Ectodermal cell (in vitro differentiated cells): ENCODE results near the gene OR2T34. TPM values are rescaled to one million over a fixed set of nuclear protein-coding genes. Genes with fewer than 3 reads are reported as not detected.
"Not testable (repeated sequence)": the region's sequence is repeated elsewhere in the genome, so short reads cannot be mapped to it uniquely, and the experiment has no call there.

Source experiments
- H3K27ac ChIP-seq: 2 replicates; pipeline ENCODE4 v1.7.0; 2013; ENCODE audit warnings: mild to moderate bottlenecking, low read depth, low read length; ENCODE audit not compliant: insufficient read depth, poor library complexity, severe bottlenecking
- H3K27me3 ChIP-seq: 2 replicates; pipeline ENCODE4 v1.7.0; 2013; ENCODE audit warnings: mild to moderate bottlenecking, low read length; ENCODE audit not compliant: insufficient read depth, control insufficient read depth, poor library complexity, severe bottlenecking
- H3K36me3 ChIP-seq: one replicate; pipeline ENCODE4 v1.7.0; 2013; ENCODE audit warnings: low read length; ENCODE audit not compliant: control insufficient read depth, insufficient read depth
- H3K4me1 ChIP-seq: one replicate; pipeline ENCODE4 v1.7.0; 2013; ENCODE audit warnings: low read length; ENCODE audit not compliant: control insufficient read depth, insufficient read depth
- H3K4me3 ChIP-seq: 2 replicates; pipeline ENCODE4 v1.7.0; 2013; ENCODE audit warnings: low read depth, low read length, control low read depth; ENCODE audit not compliant: insufficient read depth
- H3K9me3 ChIP-seq: 2 replicates; pipeline ENCODE4 v1.7.0; 2013; ENCODE audit warnings: mild to moderate bottlenecking, low read length, moderate library complexity; ENCODE audit not compliant: control insufficient read depth
- WGBS, 2 experiments: methylation state at CpG; one replicate each; pipeline ENCODE4 v1.1.7; 2013; ENCODE audit warnings: missing lambda C conversion rate in 2 of 2; 5-methylcytosine and 5-hydroxymethylcytosine counted together
- polyA plus RNA-seq, 4 experiments: library from polyadenylated mRNA; stranded (reverse); fragments of 50-300 nt; gene quantifications; one replicate each; pipeline ENCODE4 v1.2.3, GENCODE V29; 2013

OR2T34 gene
- not detected for polyA plus RNA-seq (2013, experiment 1 of 4)
- not detected for polyA plus RNA-seq (2013, experiment 2 of 4)
- not detected for polyA plus RNA-seq (2013, experiment 3 of 4)
- not detected for polyA plus RNA-seq (2013, experiment 4 of 4)

- not testable (repeated sequence) for H3K27ac ChIP-seq, H3K9me3 ChIP-seq, H3K36me3 ChIP-seq, H3K4me1 ChIP-seq, H3K27me3 ChIP-seq, H3K4me3 ChIP-seq
- WGBS, 2 experiments, result 72 to 83% methylated on average over 2 to 3 of the region's 3 CpGs
Observed at GRCh38 chr1:248574657-248575056, at the start of gene OR2T34. Gene OR2T34 (minus strand): TSS chr1:248574757. CDS start chr1:248574757, 0 bp downstream.

GRCh38 chr1:248622570-248623001, 48.0 kb upstream of the OR2T34 start:
- Histone ChIP-seq H3K4me3 (no peak overlapping the region), H3K36me3 (no peaks in the 10 kb centered on the region), H3K27ac (no peak overlapping the region), H3K27me3 (no peaks in the 10 kb centered on the region), H3K4me1 (no peaks in the 10 kb centered on the region), H3K9me3 (peaks cover 5% of the 10 kb centered on the region)
- 85 to 92% methylated on average over 4 of the region's 4 CpGs for WGBS, 2 experiments

- H3K4me3 ChIP-seq, result no peak overlapping the region
- no peaks in the 10 kb centered on the region for H3K4me1 ChIP-seq
Observed at GRCh38 chr1:248621770-248622169, 47.2 kb upstream of the OR2T34 start.

GRCh38 chr1:248618878-248619277, 44.3 kb upstream of the OR2T34 start:
- H3K27me3 ChIP-seq, result no peaks in the 10 kb centered on the region
- no peak overlapping the region for H3K27ac ChIP-seq
- 13 to 22% methylated on average over 3 of the region's 3 CpGs for WGBS, 2 experiments
- no peaks in the 10 kb centered on the region for H3K4me1 ChIP-seq
- no peak overlapping the region for H3K4me3 ChIP-seq
- peaks cover 1% of the 10 kb centered on the region for H3K9me3 ChIP-seq
- no peaks in the 10 kb centered on the region for H3K36me3 ChIP-seq

More at GRCh38 chr1:248621770-248622169, 47.2 kb upstream of the OR2T34 start:
- H3K9me3 ChIP-seq, result peaks cover 5% of the 10 kb centered on the region
- no peaks in the 10 kb centered on the region for H3K36me3 ChIP-seq
- H3K27ac ChIP-seq, result no peak overlapping the region
- WGBS, 2 experiments, result 71 to 80% methylated on average over 6 to 7 of the region's 7 CpGs
- no peaks in the 10 kb centered on the region for H3K27me3 ChIP-seq

- WGBS, 2 experiments, result 70 to 73% methylated on average over 7 of the region's 7 CpGs
- Histone ChIP-seq H3K4me3 (no peak overlapping the region), H3K4me1 (no peaks in the 10 kb centered on the region), H3K36me3 (no peaks in the 10 kb centered on the region), H3K27ac (no peak overlapping the region), H3K27me3 (no peaks in the 10 kb centered on the region), H3K9me3 (peaks cover under 1% of the 10 kb centered on the region)
Observed at GRCh38 chr1:248618119-248618518, 43.6 kb upstream of the OR2T34 start.

GRCh38 chr1:248613742-248614141, 39.2 kb upstream of the OR2T34 start:
- Histone ChIP-seq H3K4me1 (no peaks in the 10 kb centered on the region), H3K27me3 (no peaks in the 10 kb centered on the region), H3K4me3 (no peak overlapping the region), H3K27ac (no peak overlapping the region), H3K9me3 (peaks cover 7% of the 10 kb centered on the region), H3K36me3 (no peaks in the 10 kb centered on the region)
- 64 to 67% methylated on average over 1 of the region's 1 CpG for WGBS, 2 experiments

- Histone ChIP-seq H3K9me3 (peaks cover 7% of the 10 kb centered on the region), H3K4me1 (no peaks in the 10 kb centered on the region), H3K36me3 (no peaks in the 10 kb centered on the region), H3K4me3 (no peak overlapping the region), H3K27ac (no peak overlapping the region), H3K27me3 (no peaks in the 10 kb centered on the region)
- 77 to 80% methylated on average over 4 of the region's 4 CpGs for WGBS, 2 experiments
Observed at GRCh38 chr1:248611883-248612414, 37.4 kb upstream of the OR2T34 start.

GRCh38 chr1:248610301-248610700, 35.7 kb upstream of the OR2T34 start:
- H3K9me3 ChIP-seq, result peaks cover 15% of the 10 kb centered on the region
- H3K27me3 ChIP-seq, result no peaks in the 10 kb centered on the region
- no peak overlapping the region for H3K4me3 ChIP-seq
- H3K27ac ChIP-seq, result no peak overlapping the region
- no peaks in the 10 kb centered on the region for H3K36me3 ChIP-seq
- 42% methylated on average over 3 of the region's 3 CpGs; no CpG with 5 or more reads in 1 of the 2 experiments for WGBS, 2 experiments
- H3K4me1 ChIP-seq, result no peaks in the 10 kb centered on the region

- H3K36me3 ChIP-seq, result no peaks in the 10 kb centered on the region
- no peaks in the 10 kb centered on the region for H3K4me1 ChIP-seq
- WGBS, 2 experiments, result 70 to 72% methylated on average over 8 of the region's 8 CpGs
- peaks cover 18% of the 10 kb centered on the region for H3K9me3 ChIP-seq
- no peaks in the 10 kb centered on the region for H3K27me3 ChIP-seq
- no peak overlapping the region for H3K4me3 ChIP-seq
- no peak overlapping the region for H3K27ac ChIP-seq
Observed at GRCh38 chr1:248599396-248599795, 24.8 kb upstream of the OR2T34 start.

- H3K4me1 ChIP-seq, result no peaks in the 10 kb centered on the region
- H3K36me3 ChIP-seq, result no peaks in the 10 kb centered on the region
- H3K4me3 ChIP-seq, result no peak within 1 kb of the TSS
- H3K27me3 ChIP-seq, result no peaks in the 10 kb centered on the region
- peaks cover 25% of the 10 kb centered on the region for H3K9me3 ChIP-seq
- no peak within 1 kb of the TSS for H3K27ac ChIP-seq
- 76 to 80% methylated on average over 6 of the region's 6 CpGs for WGBS, 2 experiments
Observed at GRCh38 chr1:248597589-248597988, 23.0 kb upstream of the OR2T34 start, which contains the start of gene OR2T10. Gene OR2T10 (minus strand): TSS chr1:248597700. CDS start chr1:248593768, 3,932 bp downstream.
